Measurements from ENCODE around the gene LENG8. TPM values are rescaled to one million over a fixed set of nuclear protein-coding genes. Genes with fewer than 3 reads are reported as not detected.

LENG8 gene
- total and polyA plus RNA-seq, 2 of the 8 experiments (the other 6 are each of a cell fraction or from before 2014, with no cell fraction given): 62.2 to 108 TPM

GRCh38 chr19:54464630-54465425 is 15.8 kb downstream of the LENG8 start (continued):
- TF ChIP-seq TCF12 (IDR thresholded peaks at IDR 0.05; ENCODE audit: low read depth, low read length): no peak
- peak in 1 of 2 experiments; percentile 72; a peak in 2 of 3 replicates for TF ChIP-seq POLR2A (IDR thresholded peaks at IDR 0.05; ENCODE audit: control extremely low read depth in 1 of 2, low read depth in 2 of 2, low read length in 2 of 2)
- no peak for TF ChIP-seq CBX8 (IDR thresholded peaks at IDR 0.05; ENCODE audit: borderline replicate concordance, low read depth, low read length)
- peak; percentile 81 for TF ChIP-seq E2F6 (IDR thresholded peaks at IDR 0.05)

Data from H1 (cell line).